GM13977 (cell line): Measurements from ENCODE around the gene MRGPRX1.
"Not testable (repeated sequence)": the region's sequence is repeated elsewhere in the genome, so short reads cannot be mapped to it uniquely, and the experiment has no call there.

Source experiments
- DNase-seq: peaks from one replicate; pipeline ENCODE4 v3.0.0; 2012; ENCODE audit warnings: low spot score
- CTCF ChIP-seq: IDR thresholded peaks from 2 replicates; pipeline ENCODE4 v1.5.1; 2012; ENCODE audit warnings: mild to moderate bottlenecking, control low read depth; ENCODE audit not compliant: insufficient read depth; ENCODE audit errors: extremely low read depth, missing control alignments
- in situ Hi-C: fragments of 300-500 bp; cut with MboI; formaldehyde crosslinking; loops from one replicate; pipeline ENCODE4 v1.12.0; 2022; ENCODE audit warnings: low sequenced_read_pairs, low pct_unique_long_range_greater_than_20kb, mixed read lengths, inconsistent platforms; ENCODE audit not compliant: unreplicated experiment

The MRGPRX1 gene

GRCh38 chr11:18969720-18970119 lies 30.5 kb upstream of the MRGPRX1 start:
- no peak for DNase-seq
- no peak for TF ChIP-seq CTCF
- in situ Hi-C loops = no loop called here

GRCh38 chr11:18958221-18958910 lies 19.2 kb upstream of the MRGPRX1 start:
- in situ Hi-C loops = no loop called here
- no peak for DNase-seq
- TF ChIP-seq CTCF = no peak

- DNase-seq = no peak
- in situ Hi-C loops = no loop called here
- no peak for TF ChIP-seq CTCF
Measured at GRCh38 chr11:18956630-18957029, 17.4 kb upstream of the MRGPRX1 start.

- no peak for TF ChIP-seq CTCF
- DNase-seq = no peak
- in situ Hi-C loops = no loop called here
Measured at GRCh38 chr11:18936002-18936673, 3.1 kb downstream of the MRGPRX1 start.

- no peak for DNase-seq
- TF ChIP-seq CTCF = no peak
- in situ Hi-C loops = no loop called here
Measured at GRCh38 chr11:18934195-18934814, 4.9 kb downstream of the MRGPRX1 start.

- in situ Hi-C loops = no loop called here
- no peak for TF ChIP-seq CTCF
- no peak for DNase-seq
Measured at GRCh38 chr11:18927550-18928322, 11.5 kb downstream of the MRGPRX1 start.

GRCh38 chr11:18925426-18925825 lies 13.8 kb downstream of the MRGPRX1 start:
- in situ Hi-C loops = not testable (repeated sequence)

More at GRCh38 chr11:18925426-18925825, 13.8 kb downstream of the MRGPRX1 start:
- DNase-seq = not testable (repeated sequence)
